HCT116 (cell line): Measurements from ENCODE around the gene TNKS1BP1. TPM values are rescaled to one million over a fixed set of nuclear protein-coding genes. Genes with fewer than 3 reads are reported as not detected.

Experiments
- ATAC-seq: fragments of 200-7000 bp; cut with Tn5 transposase; 2 replicates; pipeline ENCODE4 v1.9.1; 2020; ENCODE audit warnings: mild to moderate bottlenecking, moderate library complexity
- BruUV-seq: library from RNA; stranded (reverse); fragments of 400-500 nt; replicated peaks from 2 replicates; lab custom pipeline; 2021; lab: Mats Ljungman, UMichigan
- CTCF ChIA-PET: fragments of 300-600 bp; sonication (Branson Sonifier 250); formaldehyde crosslinking; loops from one replicate; lab custom pipeline; 2021; ENCODE audit warnings: antibody characterized with exemption; lab: Charles Lee
- POLR2A ChIA-PET: fragments of 300-600, 350-600 bp; sonication (Branson Sonifier 250); formaldehyde crosslinking; loops from one replicate; lab custom pipeline; 2021; ENCODE audit warnings: antibody characterized with exemption; lab: Charles Lee
- RAD21 ChIA-PET, 2 experiments: fragments of 300-600 bp; sonication (Branson Sonifier 250); formaldehyde crosslinking; loops; one replicate each; lab custom pipeline; 2023; ENCODE audit warnings: low total read pairs in 2 of 2; ENCODE audit not compliant: uncharacterized antibody in 2 of 2, unreplicated experiment in 2 of 2, low non-redundant PET in 1 of 2; lab: Charles Lee
- DNase-seq: peaks from one replicate; pipeline ENCODE4 v3.0.0-alpha.2; 2010; ENCODE audit warnings: low read depth, low spot score
- H2AFZ ChIP-seq: fragments of 200-600 bp; shearing (Covaris generic), sonication (generic); 2 replicates; pipeline ENCODE4 v1.6.1; 2017; ENCODE audit warnings: low read depth, mixed run types, mixed read lengths, antibody characterized with exemption, low read length; ENCODE audit not compliant: poor library complexity, severe bottlenecking
- H3K27ac ChIP-seq: 2 replicates; pipeline ENCODE4 v1.5.1; 2012; ENCODE audit warnings: low read depth, low read length
- H3K27me3 ChIP-seq: fragments of 200-600 bp; sonication (generic); 2 replicates; pipeline ENCODE4 v1.6.1; 2016; ENCODE audit warnings: mixed run types, low read length, mixed read lengths; ENCODE audit not compliant: insufficient read depth
- H3K36me3 ChIP-seq, 2 experiments: fragments of 200-500 bp in 1 of 2; fragments of 200-600 bp in 1 of 2; sonication (Bioruptor generic) in 1 of 2; sonication (generic) in 1 of 2; 2 replicates each; pipeline versions ENCODE4 v1.5.1 to v1.6.1; 2014 to 2016; ENCODE audit warnings: low read length in 2 of 2, inconsistent platforms in 1 of 2, mixed read lengths in 1 of 2, mixed run types in 1 of 2; ENCODE audit not compliant: insufficient read depth in 2 of 2, control insufficient read depth in 1 of 2
- H3K4me1 ChIP-seq, 2 experiments: fragments of 200-600 bp in 1 of 2; sonication (generic) in 1 of 2; 2 replicates each; pipeline versions ENCODE4 v1.5.1 to v1.6.1; 2012 to 2017; ENCODE audit warnings: low read length in 2 of 2, inconsistent platforms in 1 of 2, mild to moderate bottlenecking in 1 of 2, mixed read lengths in 1 of 2, mixed run types in 1 of 2, moderate library complexity in 1 of 2; ENCODE audit not compliant: insufficient read depth in 2 of 2, control insufficient read depth in 1 of 2
- H3K4me2 ChIP-seq: fragments of 200-600 bp; sonication (generic); 2 replicates; pipeline ENCODE4 v1.6.1; 2017; ENCODE audit warnings: mixed run types, low read length, mixed read lengths
- H3K4me3 ChIP-seq, 2 experiments: fragments of 200-600 bp in 1 of 2; sonication (generic) in 1 of 2; replicated peaks in 1 of 2; 2 replicates each; pipeline ENCODE4 v1.5.1; 2011 to 2016; ENCODE audit warnings: low read length in 2 of 2, control low read depth in 1 of 2, low read depth in 1 of 2, mild to moderate bottlenecking in 1 of 2, mixed read lengths in 1 of 2, mixed run types in 1 of 2
- H3K79me2 ChIP-seq: fragments of 200-600 bp; sonication (generic); 2 replicates; pipeline ENCODE4 v1.6.1; 2017; ENCODE audit warnings: mild to moderate bottlenecking, mixed run types, low read length, moderate library complexity, mixed read lengths; ENCODE audit not compliant: insufficient read depth
- H3K9ac ChIP-seq: fragments of 200-600 bp; sonication (generic); 2 replicates; pipeline ENCODE4 v1.6.1; 2016; ENCODE audit warnings: low read length, mixed read lengths
- H3K9me2 ChIP-seq: fragments of 200-600 bp; sonication (generic), shearing (Covaris generic); 2 replicates; pipeline ENCODE4 v1.6.1; 2017; ENCODE audit warnings: mixed run types, mild to moderate bottlenecking, moderate library complexity; ENCODE audit not compliant: insufficient read depth
- H3K9me3 ChIP-seq, 2 experiments: fragments of 200-500 bp in 1 of 2; fragments of 200-600 bp in 1 of 2; sonication (Bioruptor generic) in 1 of 2; sonication (generic) in 1 of 2; 2 replicates each; pipeline ENCODE4 v1.6.1; 2014 to 2017; ENCODE audit warnings: low read length in 2 of 2, mixed read lengths in 2 of 2, inconsistent platforms in 1 of 2, low read depth in 1 of 2, mild to moderate bottlenecking in 1 of 2, mixed run types in 1 of 2, moderate library complexity in 1 of 2; ENCODE audit not compliant: control insufficient read depth in 1 of 2, insufficient read depth in 1 of 2
- H4K20me1 ChIP-seq: fragments of 200-600 bp; sonication (generic), shearing (Covaris generic); 2 replicates; pipeline ENCODE4 v1.6.1; 2017; ENCODE audit warnings: mixed run types, mild to moderate bottlenecking, moderate library complexity; ENCODE audit not compliant: insufficient read depth
- CBX3 ChIP-seq: IDR thresholded peaks from 2 replicates; pipeline ENCODE4 v1.6.1; 2012; ENCODE audit warnings: low read depth
- ELF1 ChIP-seq: IDR thresholded peaks from 2 replicates; pipeline ENCODE4 v1.6.1; 2012; ENCODE audit warnings: low read depth, borderline replicate concordance
- FOSL1 ChIP-seq: IDR thresholded peaks from 2 replicates; pipeline ENCODE4 v1.6.1; 2012; ENCODE audit warnings: low read depth
- RAD21 ChIP-seq: IDR thresholded peaks from 2 replicates; pipeline ENCODE4 v1.6.1; 2012; ENCODE audit warnings: low read depth, mild to moderate bottlenecking
- SIN3A ChIP-seq: IDR thresholded peaks from 2 replicates; pipeline ENCODE4 v1.6.1; 2012; ENCODE audit warnings: low read depth
- SP1 ChIP-seq: IDR thresholded peaks from 2 replicates; pipeline ENCODE4 v1.6.1; 2012; ENCODE audit warnings: low read depth
- TCF7L2 ChIP-seq: IDR thresholded peaks from 2 replicates; pipeline ENCODE4 v1.7.0; 2011; ENCODE audit warnings: borderline replicate concordance, inconsistent platforms; ENCODE audit not compliant: insufficient read depth, insufficient read length; ENCODE audit errors: extremely low read depth
- ZNF274 ChIP-seq: fragments of 200-500 bp; sonication (Bioruptor generic); IDR thresholded peaks from 2 replicates; pipeline ENCODE4 v1.6.1; 2014; ENCODE audit warnings: mild to moderate bottlenecking, low read depth, low read length, inconsistent platforms
- intact Hi-C: fragments of 100-400 bp; cut with micrococcal nuclease; formaldehyde crosslinking; loops from 2 replicates; pipeline ENCODE4 v1.10.0; 2022
- total RNA-seq: library from RNA; stranded (reverse); gene quantifications from one replicate; pipeline ENCODE4 v1.2.1, GENCODE V29; 2021; ENCODE audit not compliant: unreplicated experiment
- TF ChIP-seq, protein P1 (sequence below): IDR thresholded peaks from 2 replicates; pipeline ENCODE4 v1.6.1; 2012; ENCODE audit warnings: low read depth
- TF ChIP-seq, protein P2 (sequence below): IDR thresholded peaks from 2 replicates; pipeline ENCODE4 v1.6.1; 2012
- TF ChIP-seq, protein P3 (sequence below), 3 experiments: fragments of 200-600 bp in 1 of 3; sonication (generic) in 1 of 3; IDR thresholded peaks in 2 of 3; conservative IDR thresholded peaks in 1 of 3; 2 replicates each; pipeline ENCODE4 v1.5.1; 2012 to 2017; ENCODE audit warnings: low read depth in 2 of 3, low read length in 2 of 3, antibody characterized with exemption in 1 of 3, borderline replicate concordance in 1 of 3, control low read depth in 1 of 3, mild to moderate bottlenecking in 1 of 3, mixed read lengths in 1 of 3, mixed run types in 1 of 3, moderate library complexity in 1 of 3; ENCODE audit not compliant: insufficient read depth in 1 of 3

The TNKS1BP1 gene
- total RNA-seq, 1 experiment from 2014 or later, result 77.6 TPM

DNA sequence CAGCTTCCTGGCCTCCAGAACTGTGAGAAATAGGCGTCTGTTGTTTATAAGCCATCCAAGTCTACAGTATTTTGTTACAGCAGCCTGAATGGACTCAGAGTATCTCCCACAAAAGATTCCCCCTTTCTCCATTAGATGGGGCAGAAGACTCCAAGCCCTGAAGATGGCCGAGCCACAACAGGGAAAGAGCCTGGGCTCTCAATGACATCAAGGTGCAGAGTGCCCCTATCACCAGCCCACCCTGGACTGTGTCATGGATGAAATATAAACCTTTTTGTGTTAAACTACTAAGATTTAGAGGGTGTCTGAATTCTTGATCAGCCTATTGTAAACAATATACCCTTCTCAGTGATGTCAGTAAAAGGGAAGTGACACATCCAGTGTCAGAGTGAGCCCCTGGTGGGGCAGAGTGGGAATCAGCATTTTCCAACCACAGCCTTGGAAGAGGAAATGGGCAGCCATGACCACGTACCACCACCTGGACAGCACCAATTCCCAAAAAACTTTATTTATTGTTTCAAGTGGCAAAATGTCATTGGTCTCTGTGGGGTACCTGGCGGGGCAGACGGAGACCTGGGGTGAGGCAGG lies 25.5 kb downstream of the TNKS1BP1 start:
- intact Hi-C loops, result no loop called here
- Histone ChIP-seq H2AFZ (no peak overlapping the region), H3K79me2 (no peaks in the 10 kb centered on the region), H3K27ac (no peak overlapping the region), H3K27me3 (no peaks in the 10 kb centered on the region), H3K36me3 (peaks cover 10 to 26% of the 10 kb centered on the region in 2 experiments; a peak in 3 of 4 replicates), H3K9me3 (no peaks in the 10 kb centered on the region; a peak in 1 of 4 replicates), H3K4me1 (peaks cover 7 to 11% of the 10 kb centered on the region in 2 experiments), H3K9ac (no peak overlapping the region), H3K9me2 (no peaks in the 10 kb centered on the region), H4K20me1 (no peaks in the 10 kb centered on the region), H3K4me3 (no peak overlapping the region), H3K4me2 (no peak overlapping the region)
- ChIA-PET POLR2A (no interaction called here), CTCF (no interaction called here), RAD21 (no interaction called here)
- ATAC-seq, result no peak
- TF ChIP-seq ZNF274 (no peak), SIN3A (no peak), TCF7L2 (no peak), SP1 (no peak), RAD21 (no peak), FOSL1 (no peak), CBX3 (no peak), ELF1 (no peak)
- TF ChIP-seq, protein P1, sequence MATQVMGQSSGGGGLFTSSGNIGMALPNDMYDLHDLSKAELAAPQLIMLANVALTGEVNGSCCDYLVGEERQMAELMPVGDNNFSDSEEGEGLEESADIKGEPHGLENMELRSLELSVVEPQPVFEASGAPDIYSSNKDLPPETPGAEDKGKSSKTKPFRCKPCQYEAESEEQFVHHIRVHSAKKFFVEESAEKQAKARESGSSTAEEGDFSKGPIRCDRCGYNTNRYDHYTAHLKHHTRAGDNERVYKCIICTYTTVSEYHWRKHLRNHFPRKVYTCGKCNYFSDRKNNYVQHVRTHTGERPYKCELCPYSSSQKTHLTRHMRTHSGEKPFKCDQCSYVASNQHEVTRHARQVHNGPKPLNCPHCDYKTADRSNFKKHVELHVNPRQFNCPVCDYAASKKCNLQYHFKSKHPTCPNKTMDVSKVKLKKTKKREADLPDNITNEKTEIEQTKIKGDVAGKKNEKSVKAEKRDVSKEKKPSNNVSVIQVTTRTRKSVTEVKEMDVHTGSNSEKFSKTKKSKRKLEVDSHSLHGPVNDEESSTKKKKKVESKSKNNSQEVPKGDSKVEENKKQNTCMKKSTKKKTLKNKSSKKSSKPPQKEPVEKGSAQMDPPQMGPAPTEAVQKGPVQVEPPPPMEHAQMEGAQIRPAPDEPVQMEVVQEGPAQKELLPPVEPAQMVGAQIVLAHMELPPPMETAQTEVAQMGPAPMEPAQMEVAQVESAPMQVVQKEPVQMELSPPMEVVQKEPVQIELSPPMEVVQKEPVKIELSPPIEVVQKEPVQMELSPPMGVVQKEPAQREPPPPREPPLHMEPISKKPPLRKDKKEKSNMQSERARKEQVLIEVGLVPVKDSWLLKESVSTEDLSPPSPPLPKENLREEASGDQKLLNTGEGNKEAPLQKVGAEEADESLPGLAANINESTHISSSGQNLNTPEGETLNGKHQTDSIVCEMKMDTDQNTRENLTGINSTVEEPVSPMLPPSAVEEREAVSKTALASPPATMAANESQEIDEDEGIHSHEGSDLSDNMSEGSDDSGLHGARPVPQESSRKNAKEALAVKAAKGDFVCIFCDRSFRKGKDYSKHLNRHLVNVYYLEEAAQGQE, result no peak
- TF ChIP-seq, protein P2, sequence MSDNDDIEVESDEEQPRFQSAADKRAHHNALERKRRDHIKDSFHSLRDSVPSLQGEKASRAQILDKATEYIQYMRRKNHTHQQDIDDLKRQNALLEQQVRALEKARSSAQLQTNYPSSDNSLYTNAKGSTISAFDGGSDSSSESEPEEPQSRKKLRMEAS, result no peak
- TF ChIP-seq, protein P3, sequence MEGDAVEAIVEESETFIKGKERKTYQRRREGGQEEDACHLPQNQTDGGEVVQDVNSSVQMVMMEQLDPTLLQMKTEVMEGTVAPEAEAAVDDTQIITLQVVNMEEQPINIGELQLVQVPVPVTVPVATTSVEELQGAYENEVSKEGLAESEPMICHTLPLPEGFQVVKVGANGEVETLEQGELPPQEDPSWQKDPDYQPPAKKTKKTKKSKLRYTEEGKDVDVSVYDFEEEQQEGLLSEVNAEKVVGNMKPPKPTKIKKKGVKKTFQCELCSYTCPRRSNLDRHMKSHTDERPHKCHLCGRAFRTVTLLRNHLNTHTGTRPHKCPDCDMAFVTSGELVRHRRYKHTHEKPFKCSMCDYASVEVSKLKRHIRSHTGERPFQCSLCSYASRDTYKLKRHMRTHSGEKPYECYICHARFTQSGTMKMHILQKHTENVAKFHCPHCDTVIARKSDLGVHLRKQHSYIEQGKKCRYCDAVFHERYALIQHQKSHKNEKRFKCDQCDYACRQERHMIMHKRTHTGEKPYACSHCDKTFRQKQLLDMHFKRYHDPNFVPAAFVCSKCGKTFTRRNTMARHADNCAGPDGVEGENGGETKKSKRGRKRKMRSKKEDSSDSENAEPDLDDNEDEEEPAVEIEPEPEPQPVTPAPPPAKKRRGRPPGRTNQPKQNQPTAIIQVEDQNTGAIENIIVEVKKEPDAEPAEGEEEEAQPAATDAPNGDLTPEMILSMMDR (IDR thresholded peaks at IDR 0.05 in 2 of 3, conservative IDR thresholded peaks at IDR 0.05 in 1 of 3; ENCODE audit: borderline replicate concordance in 1 of 3, insufficient read depth in 1 of 3, low read depth in 2 of 3, low read length in 2 of 3), result no peak
- no peak for DNase-seq
- no TSS peak for BruUV-seq
